Heart left ventricle (tissue), 13 donors: Measurements from ENCODE around the gene BRD1.

Source experiments
- CTCF ChIP-seq, 12 donors: fragments of 200-600 bp; sonication (generic) in 4 of 12; IDR thresholded peaks; one replicate each; pipeline versions ENCODE4 v1.5.0 to v1.8.0; 2018 to 2022; ENCODE audit warnings: antibody characterized with exemption in 12 of 12, mild to moderate bottlenecking in 5 of 12
- POLR2A ChIP-seq, 2 donors: fragments of 450-650 bp; IDR thresholded peaks; one replicate each; pipeline ENCODE4 v1.6.1; 2017; ENCODE audit warnings: antibody characterized with exemption in 2 of 2, mild to moderate bottlenecking in 2 of 2, moderate library complexity in 2 of 2
- donor health status: ischemic (EF 13 %, LVEDD 7.1; RV severe dilation, severe dysfunction).
- donor health status: DM: no; HTN: yes; CAD: no.
- donor health status: DM: no; HTN: no; CAD: no.
- donor health status: ischemic (EF 25% LVEDD 6.9; RV normal size, moderate dysfunction).
- donor health status: ischemic (EF 25% LVEDD 5.7; RV mildly dilated, moderate dysfunction).
- donor health status: ischemic (EF 35%, LVEDD 5.7; RV mildly dilated, moderate dysfunction).
- donor health status: nonischemic (EF 11% LVEDD 7.7; RV severe dilation, severe dysfunction).
- donor health status: DM: yes; HTN: yes; CAD: no.
- donor health status: PGD.
- donor health status: ischemic (EF 29% LVEDD 5.4; RV normal size, mild dysfunction).
- donor health status: nonischemic (EF 23%, LVEDD 6.1; RV moderate dilation, normal function).

DNA sequence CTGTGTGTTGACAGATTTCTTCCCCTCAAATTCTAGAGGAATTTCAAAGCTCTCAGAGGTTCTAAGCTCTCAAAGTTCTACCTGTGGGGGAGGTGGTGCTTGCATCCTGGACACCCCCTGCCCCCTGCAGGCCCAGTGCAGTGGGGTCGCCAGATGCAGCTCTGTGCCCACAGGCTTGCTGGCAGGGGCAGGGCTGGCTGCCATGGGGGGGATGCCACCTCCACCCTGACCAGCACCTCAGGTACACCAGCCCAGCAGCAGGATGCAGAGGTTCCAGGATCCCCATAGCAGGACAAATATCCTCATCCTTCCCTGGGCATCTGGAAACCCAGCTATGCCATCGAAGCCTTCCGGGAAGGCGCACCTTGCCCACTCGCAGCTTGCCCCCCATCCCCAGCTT is 91.1 kb downstream of the BRD1 start:
- no peak for TF ChIP-seq CTCF (IDR thresholded peaks at IDR 0.05)
- TF ChIP-seq POLR2A (IDR thresholded peaks at IDR 0.05) = no peak
